Ishikawa (cell line): ENCODE measurements around the gene CWC27.

Experiments used
- EP300 ChIP-seq: IDR thresholded peaks from 2 replicates; pipeline ENCODE4 v1.6.1; 2012; ENCODE audit warnings: borderline replicate concordance
- RAD21 ChIP-seq: IDR thresholded peaks from 2 replicates; pipeline ENCODE4 v1.6.1; 2012; ENCODE audit warnings: low read depth
- TF ChIP-seq, protein P1 (sequence below): IDR thresholded peaks from 2 replicates; pipeline ENCODE4 v1.6.1; 2012

DNA sequence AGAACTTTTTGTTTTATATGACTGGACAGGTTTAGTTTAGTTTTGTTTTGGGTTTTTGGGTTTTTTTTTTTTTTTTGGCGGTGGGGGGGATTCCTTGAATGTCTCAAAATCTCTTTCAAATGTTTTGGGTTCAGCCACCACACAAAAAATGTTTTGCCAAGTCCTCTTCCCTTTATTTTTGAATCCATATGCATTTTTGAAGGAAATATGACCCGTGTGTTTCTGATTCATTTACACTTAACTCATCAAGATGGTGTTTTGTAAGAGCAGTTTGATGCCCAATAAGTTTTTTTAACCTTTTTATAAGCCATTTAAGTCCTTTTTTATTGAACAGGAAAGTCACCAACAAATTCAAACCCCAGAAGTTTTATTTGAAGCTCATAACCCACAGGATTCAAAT, 209.8 kb downstream of the CWC27 start:
- TF ChIP-seq EP300: no peak
- no peak for TF ChIP-seq RAD21
- TF ChIP-seq, protein P1, sequence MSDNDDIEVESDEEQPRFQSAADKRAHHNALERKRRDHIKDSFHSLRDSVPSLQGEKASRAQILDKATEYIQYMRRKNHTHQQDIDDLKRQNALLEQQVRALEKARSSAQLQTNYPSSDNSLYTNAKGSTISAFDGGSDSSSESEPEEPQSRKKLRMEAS: no peak
